SK-N-SH (cell line): ENCODE data around the gene TFAP2E. TPM values are rescaled to one million over a fixed set of nuclear protein-coding genes. Genes with fewer than 3 reads are reported as not detected.

ENCODE experiments used
- CTCF ChIA-PET: fragments of 300-600, 350-600 bp; formaldehyde crosslinking; extraction: SDS; loops from one replicate; lab custom pipeline; 2021; lab: Yijun Ruan, JAX
- POLR2A ChIA-PET: fragments of 350-600 bp; sonication (Branson Sonifier 250); formaldehyde crosslinking; extraction: SDS; loops from one replicate; lab custom pipeline; 2020; ENCODE audit warnings: antibody characterized with exemption, inconsistent platforms; lab: Yijun Ruan, JAX
- DNase-seq: peaks from one replicate; pipeline ENCODE4 v3.0.0; 2012
- H2AFZ ChIP-seq: fragments of 200-600 bp; sonication (generic); 2 replicates; pipeline ENCODE4 v1.8.1; 2016; ENCODE audit warnings: antibody characterized with exemption, mild to moderate bottlenecking, low read depth
- H3F3A ChIP-seq: fragments of 200-600 bp; sonication (generic); replicated peaks from 2 replicates; pipeline ENCODE3; 2016; ENCODE audit warnings: antibody characterized with exemption, mild to moderate bottlenecking; ENCODE audit not compliant: insufficient read depth
- H3K27ac ChIP-seq, 2 experiments: fragments of 200-500 bp in 1 of 2; fragments of 200-600 bp in 1 of 2; sonication (Bioruptor generic) in 1 of 2; sonication (generic), shearing (Covaris generic) in 1 of 2; 2 replicates each; pipeline versions ENCODE4 v1.5.1 to v1.6.1; 2014 to 2016; ENCODE audit warnings: low read depth in 2 of 2, inconsistent platforms in 1 of 2, low read length in 1 of 2, mild to moderate bottlenecking in 1 of 2, mixed read lengths in 1 of 2
- H3K27me3 ChIP-seq: fragments of 200-600 bp; sonication (generic), shearing (Covaris generic); 2 replicates; pipeline ENCODE4 v1.6.1; 2016; ENCODE audit warnings: mixed run types; ENCODE audit not compliant: insufficient read depth
- H3K36me3 ChIP-seq, 2 experiments: fragments of 200-500 bp in 1 of 2; fragments of 200-600 bp in 1 of 2; sonication (Bioruptor generic) in 1 of 2; sonication (generic) in 1 of 2; replicated peaks in 1 of 2; 2 replicates each; pipeline versions ENCODE3 to v1.5.1; 2014 to 2016; ENCODE audit warnings: low read length in 1 of 2, mild to moderate bottlenecking in 1 of 2; ENCODE audit not compliant: insufficient read depth in 2 of 2, control insufficient read depth in 1 of 2
- H3K4me1 ChIP-seq, 2 experiments: fragments of 200-500 bp in 1 of 2; fragments of 200-600 bp in 1 of 2; sonication (Bioruptor generic) in 1 of 2; sonication (generic), shearing (Covaris generic) in 1 of 2; 2 replicates each; pipeline versions ENCODE4 v1.5.1 to v1.6.1; 2014 to 2016; ENCODE audit warnings: low read depth in 1 of 2, low read length in 1 of 2, mixed run types in 1 of 2; ENCODE audit not compliant: insufficient read depth in 2 of 2, control insufficient read depth in 1 of 2
- H3K4me2 ChIP-seq: fragments of 200-600 bp; sonication (generic), shearing (Covaris generic); 2 replicates; pipeline ENCODE4 v1.6.1; 2017; ENCODE audit warnings: mixed run types
- H3K4me3 ChIP-seq, 2 experiments: fragments of 200-500 bp in 1 of 2; fragments of 200-600 bp in 1 of 2; sonication (Bioruptor generic) in 1 of 2; sonication (generic), shearing (Covaris generic) in 1 of 2; 2 replicates each; pipeline versions ENCODE4 v1.5.1 to v1.8.1; 2014 to 2016; ENCODE audit warnings: low read depth in 2 of 2, inconsistent platforms in 1 of 2, low read length in 1 of 2, mild to moderate bottlenecking in 1 of 2, mixed read lengths in 1 of 2, moderate library complexity in 1 of 2
- H3K79me2 ChIP-seq: fragments of 200-600 bp; sonication (generic); 2 replicates; pipeline ENCODE4 v1.8.1; 2017; ENCODE audit warnings: mild to moderate bottlenecking; ENCODE audit not compliant: insufficient read depth
- H3K9ac ChIP-seq: fragments of 200-600 bp; sonication (generic); 2 replicates; pipeline ENCODE4 v1.6.1; 2017; ENCODE audit warnings: mixed run types
- H3K9me2 ChIP-seq: fragments of 200-600 bp; sonication (generic); 2 replicates; pipeline ENCODE4 v1.6.1; 2017; ENCODE audit warnings: mixed run types
- H3K9me3 ChIP-seq: fragments of 200-600 bp; sonication (generic); 2 replicates; pipeline ENCODE4 v1.6.1; 2017; ENCODE audit warnings: mixed run types, mild to moderate bottlenecking, moderate library complexity
- H4K20me1 ChIP-seq: fragments of 200-600 bp; sonication (generic); 2 replicates; pipeline ENCODE4 v1.6.1; 2017; ENCODE audit warnings: mild to moderate bottlenecking, mixed run types; ENCODE audit not compliant: insufficient read depth
- CHD2 ChIP-seq: fragments of 150-350 bp; IDR thresholded peaks from 2 replicates; pipeline ENCODE4 v1.6.1; 2018; ENCODE audit warnings: low read length; ENCODE audit not compliant: partially characterized antibody
- CTCF ChIP-seq: fragments of 200-600 bp; sonication (generic); IDR thresholded peaks from 2 replicates; pipeline ENCODE4 v1.6.1; 2017; ENCODE audit warnings: antibody characterized with exemption, mild to moderate bottlenecking, moderate library complexity
- ELF1 ChIP-seq: IDR thresholded peaks from 2 replicates; pipeline ENCODE4 v1.4.0; 2012
- EP300 ChIP-seq, 2 experiments: IDR thresholded peaks; 2 replicates each; pipeline versions ENCODE4 v1.4.0 to v1.6.1; 2012; ENCODE audit warnings: borderline replicate concordance in 1 of 2, low read depth in 1 of 2, low read length in 1 of 2
- GABPA ChIP-seq: IDR thresholded peaks from 2 replicates; pipeline ENCODE4 v1.4.0; 2012; ENCODE audit warnings: low read depth, mild to moderate bottlenecking
- MXI1 ChIP-seq: IDR thresholded peaks from 2 replicates; pipeline ENCODE4 v1.6.1; 2012; ENCODE audit warnings: mild to moderate bottlenecking, low read depth, low read length, improper control_type of control experiment
- POLR2AphosphoS5 ChIP-seq: IDR thresholded peaks from 2 replicates; pipeline ENCODE4 v1.6.1; 2012; ENCODE audit warnings: low read depth, low read length
- RCOR1 ChIP-seq: fragments of 150-350 bp; IDR thresholded peaks from 2 replicates; pipeline ENCODE4 v1.6.1; 2017; ENCODE audit warnings: antibody characterized with exemption, low read length
- RFX5 ChIP-seq: IDR thresholded peaks from 2 replicates; pipeline ENCODE4 v1.6.1; 2012; ENCODE audit warnings: mild to moderate bottlenecking, improper control_type of control experiment, low read length
- RXRA ChIP-seq: IDR thresholded peaks from 2 replicates; pipeline ENCODE4 v1.4.0; 2012; ENCODE audit warnings: low read depth, mild to moderate bottlenecking, borderline replicate concordance
- SIN3A ChIP-seq: IDR thresholded peaks from 2 replicates; pipeline ENCODE4 v1.6.1; 2012; ENCODE audit warnings: low read depth, mild to moderate bottlenecking, low read length, moderate library complexity, borderline replicate concordance
- SMC3 ChIP-seq: IDR thresholded peaks from 2 replicates; pipeline ENCODE4 v1.6.1; 2012; ENCODE audit warnings: low read depth, low read length, improper control_type of control experiment
- TAF1 ChIP-seq: IDR thresholded peaks from 2 replicates; pipeline ENCODE4 v1.6.1; 2012; ENCODE audit warnings: low read depth, mild to moderate bottlenecking, low read length, moderate library complexity, borderline replicate concordance
- TEAD4 ChIP-seq: IDR thresholded peaks from 2 replicates; pipeline ENCODE4 v1.4.0; 2012; ENCODE audit warnings: mild to moderate bottlenecking, borderline replicate concordance; ENCODE audit not compliant: insufficient read depth
- WGBS: methylation state at CpG from one replicate; pipeline ENCODE4 v1.1.6; 2017; ENCODE audit warnings: low lambda C conversion rate; 5-methylcytosine and 5-hydroxymethylcytosine counted together
- polyA plus RNA-seq, 3 experiments: library from polyadenylated mRNA; depleted of rRNA; stranded (reverse); fragments of >200 nt; gene quantifications; 2 replicates each; pipeline ENCODE4 v1.2.3, GENCODE V29; 2012
- TF ChIP-seq, protein P1 (sequence below): IDR thresholded peaks from 2 replicates; pipeline ENCODE4 v1.6.1; 2012; ENCODE audit warnings: mild to moderate bottlenecking, low read depth, low read length, moderate library complexity
- TF ChIP-seq, protein P2 (sequence below): IDR thresholded peaks from 2 replicates; pipeline ENCODE4 v1.4.0; 2012; ENCODE audit warnings: low read depth
- TF ChIP-seq, protein P3 (sequence below): IDR thresholded peaks from 2 replicates; pipeline ENCODE4 v1.4.0; 2012; ENCODE audit warnings: low read depth, borderline replicate concordance

Gene TFAP2E
- polyA plus RNA-seq, 1 of the 3 experiments (the other 2 are of a cell fraction): 0.59 TPM

DNA sequence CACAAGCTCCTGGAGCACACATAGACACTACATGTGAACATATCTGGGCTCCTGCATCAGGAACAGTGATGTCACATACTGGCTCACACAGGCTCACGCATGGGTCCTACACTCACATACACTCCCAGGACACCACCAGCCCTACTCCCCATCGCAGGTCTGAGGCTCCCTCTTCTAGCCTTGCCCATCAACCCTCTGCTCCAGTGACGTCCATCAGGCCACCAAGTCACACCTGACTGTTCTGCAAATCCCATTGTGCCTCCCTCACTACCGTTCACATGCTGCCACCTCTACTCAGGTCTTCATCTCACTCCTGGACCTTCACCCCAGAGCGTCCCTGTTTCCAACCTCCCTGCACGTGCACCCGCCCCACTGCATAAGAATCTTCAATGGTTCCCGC, 18.1 kb downstream of the TFAP2E start:
- WGBS: 96% methylated on average over 8 of the region's 8 CpGs
- Histone ChIP-seq H2AFZ (no peak overlapping the region), H3K27me3 (no peaks in the 10 kb centered on the region), H4K20me1 (no peaks in the 10 kb centered on the region), H3K9me2 (no peaks in the 10 kb centered on the region), H3K4me1 (no peaks in the 10 kb centered on the region)
- DNase-seq: no peak
- CTCF ChIA-PET: interaction anchor here (1.1 to 1.2 kb wide), 2 partner anchors 9 to 136 kb away, joined by 3 read pairs; no protein-coding TSS in a partner anchor
- no peak for TF ChIP-seq GABPA
- TF ChIP-seq TAF1: no peak
- TF ChIP-seq MXI1: no peak
- no peak for TF ChIP-seq CHD2
- no peak for TF ChIP-seq CTCF
- TF ChIP-seq TEAD4: no peak
- TF ChIP-seq, all 33 proteins: peak for 0
- Histone ChIP-seq H3K9ac (no peak overlapping the region), H3K4me3 (no peak overlapping the region), H3K9me3 (no peaks in the 10 kb centered on the region), H3F3A (no peaks in the 10 kb centered on the region), H3K4me2 (no peak overlapping the region), H3K27ac (no peak overlapping the region), H3K79me2 (no peaks in the 10 kb centered on the region), H3K36me3 (no peaks in the 10 kb centered on the region)
- POLR2A ChIA-PET: no interaction called here

DNA sequence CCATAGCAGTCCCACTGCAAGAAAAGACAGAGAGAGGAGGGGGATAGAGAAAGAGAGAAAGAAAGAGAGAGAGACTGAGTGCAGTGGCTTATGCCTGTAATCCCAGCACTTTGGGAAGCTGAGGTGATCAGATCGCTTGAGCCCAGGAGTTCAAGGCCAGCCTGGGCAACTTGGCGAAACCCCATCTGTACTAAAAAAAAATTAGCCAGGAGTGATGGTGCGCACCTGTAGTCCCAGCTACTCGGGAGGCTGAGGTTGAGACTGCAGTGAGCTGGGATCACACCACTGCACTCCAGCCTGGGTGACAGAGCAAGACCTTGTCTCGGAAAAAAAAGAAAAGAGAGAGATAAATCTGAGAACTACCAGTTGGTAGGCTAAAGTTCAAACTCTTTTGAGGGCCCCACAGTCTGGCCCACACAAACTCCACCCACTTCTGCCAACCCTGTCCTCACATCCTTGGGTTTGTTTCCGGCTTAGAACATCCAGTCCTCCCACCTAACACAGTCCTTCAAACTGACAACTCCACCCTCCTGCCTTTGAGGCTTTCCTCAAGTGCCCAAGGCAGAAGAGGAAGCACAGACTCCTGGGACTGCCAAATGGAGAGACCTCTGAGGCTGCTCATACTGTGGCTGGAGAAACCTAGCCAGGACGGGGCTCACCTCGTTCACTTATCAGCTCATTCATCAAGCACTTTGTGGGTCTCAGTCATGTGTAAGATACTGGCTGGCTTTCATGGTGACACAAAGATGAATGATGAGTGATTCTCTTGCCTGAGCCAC, 20.1 kb downstream of the TFAP2E start:
- POLR2A ChIA-PET: no interaction called here
- WGBS: 93% methylated on average over 8 of the region's 8 CpGs
- peaks cover 5% of the 10 kb centered on the region for H3F3A ChIP-seq
- TF ChIP-seq, protein P1, sequence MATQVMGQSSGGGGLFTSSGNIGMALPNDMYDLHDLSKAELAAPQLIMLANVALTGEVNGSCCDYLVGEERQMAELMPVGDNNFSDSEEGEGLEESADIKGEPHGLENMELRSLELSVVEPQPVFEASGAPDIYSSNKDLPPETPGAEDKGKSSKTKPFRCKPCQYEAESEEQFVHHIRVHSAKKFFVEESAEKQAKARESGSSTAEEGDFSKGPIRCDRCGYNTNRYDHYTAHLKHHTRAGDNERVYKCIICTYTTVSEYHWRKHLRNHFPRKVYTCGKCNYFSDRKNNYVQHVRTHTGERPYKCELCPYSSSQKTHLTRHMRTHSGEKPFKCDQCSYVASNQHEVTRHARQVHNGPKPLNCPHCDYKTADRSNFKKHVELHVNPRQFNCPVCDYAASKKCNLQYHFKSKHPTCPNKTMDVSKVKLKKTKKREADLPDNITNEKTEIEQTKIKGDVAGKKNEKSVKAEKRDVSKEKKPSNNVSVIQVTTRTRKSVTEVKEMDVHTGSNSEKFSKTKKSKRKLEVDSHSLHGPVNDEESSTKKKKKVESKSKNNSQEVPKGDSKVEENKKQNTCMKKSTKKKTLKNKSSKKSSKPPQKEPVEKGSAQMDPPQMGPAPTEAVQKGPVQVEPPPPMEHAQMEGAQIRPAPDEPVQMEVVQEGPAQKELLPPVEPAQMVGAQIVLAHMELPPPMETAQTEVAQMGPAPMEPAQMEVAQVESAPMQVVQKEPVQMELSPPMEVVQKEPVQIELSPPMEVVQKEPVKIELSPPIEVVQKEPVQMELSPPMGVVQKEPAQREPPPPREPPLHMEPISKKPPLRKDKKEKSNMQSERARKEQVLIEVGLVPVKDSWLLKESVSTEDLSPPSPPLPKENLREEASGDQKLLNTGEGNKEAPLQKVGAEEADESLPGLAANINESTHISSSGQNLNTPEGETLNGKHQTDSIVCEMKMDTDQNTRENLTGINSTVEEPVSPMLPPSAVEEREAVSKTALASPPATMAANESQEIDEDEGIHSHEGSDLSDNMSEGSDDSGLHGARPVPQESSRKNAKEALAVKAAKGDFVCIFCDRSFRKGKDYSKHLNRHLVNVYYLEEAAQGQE: no peak
- TF ChIP-seq SMC3 (no peak), POLR2AphosphoS5 (no peak), EP300 (IDR thresholded peaks at IDR 0.05; ENCODE audit: borderline replicate concordance in 1 of 2, low read depth in 1 of 2, low read length in 1 of 2) (no peak), RXRA (no peak), ELF1 (no peak), RFX5 (no peak), CHD2 (no peak), SIN3A (no peak), RCOR1 (no peak)
- TF ChIP-seq, protein P2, sequence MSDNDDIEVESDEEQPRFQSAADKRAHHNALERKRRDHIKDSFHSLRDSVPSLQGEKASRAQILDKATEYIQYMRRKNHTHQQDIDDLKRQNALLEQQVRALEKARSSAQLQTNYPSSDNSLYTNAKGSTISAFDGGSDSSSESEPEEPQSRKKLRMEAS: no peak
- TF ChIP-seq, protein P3, sequence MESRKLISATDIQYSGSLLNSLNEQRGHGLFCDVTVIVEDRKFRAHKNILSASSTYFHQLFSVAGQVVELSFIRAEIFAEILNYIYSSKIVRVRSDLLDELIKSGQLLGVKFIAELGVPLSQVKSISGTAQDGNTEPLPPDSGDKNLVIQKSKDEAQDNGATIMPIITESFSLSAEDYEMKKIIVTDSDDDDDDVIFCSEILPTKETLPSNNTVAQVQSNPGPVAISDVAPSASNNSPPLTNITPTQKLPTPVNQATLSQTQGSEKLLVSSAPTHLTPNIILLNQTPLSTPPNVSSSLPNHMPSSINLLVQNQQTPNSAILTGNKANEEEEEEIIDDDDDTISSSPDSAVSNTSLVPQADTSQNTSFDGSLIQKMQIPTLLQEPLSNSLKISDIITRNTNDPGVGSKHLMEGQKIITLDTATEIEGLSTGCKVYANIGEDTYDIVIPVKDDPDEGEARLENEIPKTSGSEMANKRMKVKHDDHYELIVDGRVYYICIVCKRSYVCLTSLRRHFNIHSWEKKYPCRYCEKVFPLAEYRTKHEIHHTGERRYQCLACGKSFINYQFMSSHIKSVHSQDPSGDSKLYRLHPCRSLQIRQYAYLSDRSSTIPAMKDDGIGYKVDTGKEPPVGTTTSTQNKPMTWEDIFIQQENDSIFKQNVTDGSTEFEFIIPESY: no peak
- no peaks in the 10 kb centered on the region for H3K27me3 ChIP-seq
- H3K4me2 ChIP-seq: no peak overlapping the region
- DNase-seq: no peak
- H3K27ac ChIP-seq: no peak overlapping the region
- H3K9me3 ChIP-seq: no peaks in the 10 kb centered on the region
- no peaks in the 10 kb centered on the region for H4K20me1 ChIP-seq
- no peaks in the 10 kb centered on the region for H3K79me2 ChIP-seq
- no peak overlapping the region for H3K4me3 ChIP-seq
- H3K9me2 ChIP-seq: no peaks in the 10 kb centered on the region
- no peak overlapping the region for H3K9ac ChIP-seq
- no peaks in the 10 kb centered on the region for H3K36me3 ChIP-seq
- no peaks in the 10 kb centered on the region; a peak in 1 of 4 replicates for H3K4me1 ChIP-seq
- CTCF ChIA-PET: interaction anchor here (0.9 to 2.1 kb wide), 3 partner anchors 24 to 134 kb away, joined by 5 to 8 read pairs (median 5); no protein-coding TSS in a partner anchor
- H2AFZ ChIP-seq: no peak overlapping the region
